ENCODE results near the gene PCBP3. TPM values are rescaled to one million over a fixed set of nuclear protein-coding genes. Genes with fewer than 3 reads are reported as not detected.

PCBP3 gene
- total and polyA plus RNA-seq, 4 donors, result 0.36 to 1.6 (median 0.42) TPM

GRCh38 chr21:45852886-45853400 is 209.4 kb downstream of the PCBP3 start:
- no peak overlapping the region for H3K4me3 ChIP-seq (ENCODE audit: low read depth in 1 of 3, low read length in 3 of 3)
- H3K36me3 ChIP-seq (ENCODE audit: control insufficient read depth in 4 of 4, insufficient read depth in 3 of 4, low read depth in 1 of 4, low read length in 3 of 4), result no peaks in the 10 kb centered on the region
- no peak for DNase-seq (ENCODE audit: low spot score)
- WGBS, result 87% methylated on average over 12 of the region's 12 CpGs
- H3K4me1 ChIP-seq (ENCODE audit: control insufficient read depth in 4 of 4, insufficient read depth in 4 of 4, low read length in 3 of 4), result no peaks in the 10 kb centered on the region
- H3K9me3 ChIP-seq (ENCODE audit: control insufficient read depth in 4 of 4, low read length in 3 of 4), result no peaks in the 10 kb centered on the region
- TF ChIP-seq TAF1 (conservative IDR thresholded peaks at IDR 0.05) (no peak), REST (IDR thresholded peaks at IDR 0.05) (no peak), ZBTB33 (IDR thresholded peaks at IDR 0.05) (no peak), MAX (IDR thresholded peaks at IDR 0.05) (no peak), SP1 (IDR thresholded peaks at IDR 0.05) (no peak), RXRA (IDR thresholded peaks at IDR 0.05) (no peak), YY1 (IDR thresholded peaks at IDR 0.05) (no peak), EGR1 (IDR thresholded peaks at IDR 0.05; ENCODE audit: low read depth in 2 of 2) (no peak)
- TF ChIP-seq, protein P1, sequence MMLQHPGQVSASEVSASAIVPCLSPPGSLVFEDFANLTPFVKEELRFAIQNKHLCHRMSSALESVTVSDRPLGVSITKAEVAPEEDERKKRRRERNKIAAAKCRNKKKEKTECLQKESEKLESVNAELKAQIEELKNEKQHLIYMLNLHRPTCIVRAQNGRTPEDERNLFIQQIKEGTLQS (IDR thresholded peaks at IDR 0.05), result no peak
- H3K9ac ChIP-seq (ENCODE audit: low read depth in 1 of 2, low read length in 2 of 2), result no peak overlapping the region
- no peak overlapping the region for H3K27ac ChIP-seq (ENCODE audit: low read depth in 1 of 2, low read length in 2 of 2)
- H3K27me3 ChIP-seq (ENCODE audit: control insufficient read depth in 4 of 4, insufficient read depth in 4 of 4, low read length in 3 of 4), result peaks cover 0 to 6% (median 1%) of the 10 kb centered on the region in 4 donors

GRCh38 chr21:45853703-45854342 is 210.3 kb downstream of the PCBP3 start:
- no peak for TF ChIP-seq RAD21 (IDR thresholded peaks at IDR 0.05)
- TF ChIP-seq HNF4G (IDR thresholded peaks at IDR 0.05), result no peak
- TF ChIP-seq GABPA (IDR thresholded peaks at IDR 0.05 in 1 of 2, conservative IDR thresholded peaks at IDR 0.05 in 1 of 2), result no peak
- no peak for TF ChIP-seq NR2F2 (IDR thresholded peaks at IDR 0.05)
- TF ChIP-seq, protein P2, sequence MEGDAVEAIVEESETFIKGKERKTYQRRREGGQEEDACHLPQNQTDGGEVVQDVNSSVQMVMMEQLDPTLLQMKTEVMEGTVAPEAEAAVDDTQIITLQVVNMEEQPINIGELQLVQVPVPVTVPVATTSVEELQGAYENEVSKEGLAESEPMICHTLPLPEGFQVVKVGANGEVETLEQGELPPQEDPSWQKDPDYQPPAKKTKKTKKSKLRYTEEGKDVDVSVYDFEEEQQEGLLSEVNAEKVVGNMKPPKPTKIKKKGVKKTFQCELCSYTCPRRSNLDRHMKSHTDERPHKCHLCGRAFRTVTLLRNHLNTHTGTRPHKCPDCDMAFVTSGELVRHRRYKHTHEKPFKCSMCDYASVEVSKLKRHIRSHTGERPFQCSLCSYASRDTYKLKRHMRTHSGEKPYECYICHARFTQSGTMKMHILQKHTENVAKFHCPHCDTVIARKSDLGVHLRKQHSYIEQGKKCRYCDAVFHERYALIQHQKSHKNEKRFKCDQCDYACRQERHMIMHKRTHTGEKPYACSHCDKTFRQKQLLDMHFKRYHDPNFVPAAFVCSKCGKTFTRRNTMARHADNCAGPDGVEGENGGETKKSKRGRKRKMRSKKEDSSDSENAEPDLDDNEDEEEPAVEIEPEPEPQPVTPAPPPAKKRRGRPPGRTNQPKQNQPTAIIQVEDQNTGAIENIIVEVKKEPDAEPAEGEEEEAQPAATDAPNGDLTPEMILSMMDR (IDR thresholded peaks at IDR 0.05; ENCODE audit: low read depth, low read length, missing input control), result no peak
- no peak for DNase-seq (ENCODE audit: low spot score)
- Histone ChIP-seq H3K4me1 (ENCODE audit: control insufficient read depth in 4 of 4, insufficient read depth in 4 of 4, low read length in 3 of 4) (peaks cover 0 to 2% (median under 1%) of the 10 kb centered on the region in 4 donors), H3K27me3 (ENCODE audit: control insufficient read depth in 4 of 4, insufficient read depth in 4 of 4, low read length in 3 of 4) (peaks cover 0 to 6% (median 1%) of the 10 kb centered on the region in 4 donors), H3K9ac (ENCODE audit: low read depth in 1 of 2, low read length in 2 of 2) (no peak overlapping the region), H3K9me3 (ENCODE audit: control insufficient read depth in 4 of 4, low read length in 3 of 4) (no peaks in the 10 kb centered on the region), H3K36me3 (ENCODE audit: control insufficient read depth in 4 of 4, insufficient read depth in 3 of 4, low read depth in 1 of 4, low read length in 3 of 4) (no peaks in the 10 kb centered on the region), H3K27ac (ENCODE audit: low read depth in 1 of 2, low read length in 2 of 2) (no peak overlapping the region), H3K4me3 (ENCODE audit: low read depth in 1 of 3, low read length in 3 of 3) (no peak overlapping the region)
- WGBS, result 84% methylated on average over 19 of the region's 19 CpGs
